Measurements from ENCODE around the gene SGMS1. TPM values are rescaled to one million over a fixed set of nuclear protein-coding genes. Genes with fewer than 3 reads are reported as not detected.

SGMS1 gene
- total RNA-seq, 1 experiment from 2014 or later, result 20.4 TPM

DNA sequence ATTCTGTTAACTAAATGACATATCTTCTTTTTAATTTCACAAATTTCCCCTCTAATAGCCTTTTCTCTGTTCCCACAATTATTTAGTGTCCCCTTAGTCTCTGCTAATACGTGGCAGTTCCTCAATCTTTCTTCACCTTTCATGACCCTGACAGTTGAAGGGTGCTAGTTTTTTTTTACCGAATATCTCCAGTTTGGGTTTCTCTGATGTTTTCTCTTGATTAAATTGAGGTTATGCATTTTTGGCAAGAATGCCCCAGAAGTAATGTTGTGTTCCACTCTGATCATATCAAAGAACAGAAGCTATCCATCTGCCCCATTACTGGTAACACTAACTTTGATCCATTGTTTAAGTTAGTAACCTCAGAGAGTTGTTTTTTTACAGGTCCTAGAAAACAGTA, 238.9 kb downstream of the SGMS1 start:
- Histone ChIP-seq H4K8ac (replicated peaks; ENCODE audit: insufficient read length, low read depth, low read length) (no peak overlapping the region), H3K4me2 (ENCODE audit: insufficient read depth, insufficient read length, low read length) (no peak overlapping the region), H2AK5ac (ENCODE audit: insufficient read length, low read length) (no peak overlapping the region), H2BK120ac (ENCODE audit: low read depth, low read length, poor library complexity, severe bottlenecking) (no peak overlapping the region), H3K4ac (ENCODE audit: low read depth, low read length) (no peak overlapping the region), H3K14ac (ENCODE audit: insufficient read depth, low read length) (no peak overlapping the region), H3K9me3 (ENCODE audit: control insufficient read depth, low read depth, low read length) (no peaks in the 10 kb centered on the region), H2BK5ac (ENCODE audit: insufficient read length, low read length) (no peak overlapping the region), H3T11ph (ENCODE audit: low read length) (no peak overlapping the region), H3K23me2 (ENCODE audit: insufficient read length, low read depth, low read length, poor library complexity, severe bottlenecking) (no peaks in the 10 kb centered on the region), H2BK15ac (ENCODE audit: low read depth, low read length) (no peak overlapping the region), H3K9ac (ENCODE audit: extremely low read depth, insufficient read length, low read length) (no peak overlapping the region), H3K27me3 (ENCODE audit: insufficient read depth, low read length) (no peaks in the 10 kb centered on the region), H3K27ac (ENCODE audit: insufficient read length, low read depth, low read length) (no peak overlapping the region), H3K4me1 (ENCODE audit: insufficient read depth, low read length) (no peaks in the 10 kb centered on the region), H2AFZ (ENCODE audit: low read length) (no peak overlapping the region), H3K79me1 (ENCODE audit: insufficient read depth, low read depth, low read length, poor library complexity, severe bottlenecking) (no peaks in the 10 kb centered on the region), H4K91ac (ENCODE audit: insufficient read length, low read depth, low read length) (no peak overlapping the region), H4K5ac (ENCODE audit: insufficient read length, low read depth, low read length) (no peak overlapping the region), H2BK20ac (ENCODE audit: low read depth, low read length, poor library complexity, severe bottlenecking) (no peak overlapping the region), H3K56ac (ENCODE audit: insufficient read length, low read depth, low read length) (no peak overlapping the region), H4K20me1 (ENCODE audit: control insufficient read depth, insufficient read depth, insufficient read length) (no peaks in the 10 kb centered on the region), H3K23ac (ENCODE audit: insufficient read length, low read depth, low read length) (no peak overlapping the region), H3K79me2 (ENCODE audit: insufficient read depth, low read length) (no peaks in the 10 kb centered on the region), H3K18ac (ENCODE audit: insufficient read length, low read depth, low read length) (no peak overlapping the region), H2BK12ac (ENCODE audit: insufficient read length, low read depth, low read length) (no peak overlapping the region)
- Mint-ChIP-seq H3K27me3 (ENCODE audit: low read depth) (no peaks in the 10 kb centered on the region), H3K36me3 (ENCODE audit: insufficient read depth in 1 of 3, low read depth in 3 of 3) (no peaks in the 10 kb centered on the region), H3K4me1 (peaks cover 26 to 36% of the 10 kb centered on the region in 2 experiments), H3K9me3 (no peaks in the 10 kb centered on the region), H3K27ac (no peak overlapping the region; a peak in 1 of 7 replicates), H3K4me3 (no peak overlapping the region)
- DNase-seq, result no peak
- TF ChIP-seq, protein P1, sequence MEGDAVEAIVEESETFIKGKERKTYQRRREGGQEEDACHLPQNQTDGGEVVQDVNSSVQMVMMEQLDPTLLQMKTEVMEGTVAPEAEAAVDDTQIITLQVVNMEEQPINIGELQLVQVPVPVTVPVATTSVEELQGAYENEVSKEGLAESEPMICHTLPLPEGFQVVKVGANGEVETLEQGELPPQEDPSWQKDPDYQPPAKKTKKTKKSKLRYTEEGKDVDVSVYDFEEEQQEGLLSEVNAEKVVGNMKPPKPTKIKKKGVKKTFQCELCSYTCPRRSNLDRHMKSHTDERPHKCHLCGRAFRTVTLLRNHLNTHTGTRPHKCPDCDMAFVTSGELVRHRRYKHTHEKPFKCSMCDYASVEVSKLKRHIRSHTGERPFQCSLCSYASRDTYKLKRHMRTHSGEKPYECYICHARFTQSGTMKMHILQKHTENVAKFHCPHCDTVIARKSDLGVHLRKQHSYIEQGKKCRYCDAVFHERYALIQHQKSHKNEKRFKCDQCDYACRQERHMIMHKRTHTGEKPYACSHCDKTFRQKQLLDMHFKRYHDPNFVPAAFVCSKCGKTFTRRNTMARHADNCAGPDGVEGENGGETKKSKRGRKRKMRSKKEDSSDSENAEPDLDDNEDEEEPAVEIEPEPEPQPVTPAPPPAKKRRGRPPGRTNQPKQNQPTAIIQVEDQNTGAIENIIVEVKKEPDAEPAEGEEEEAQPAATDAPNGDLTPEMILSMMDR (conservative IDR thresholded peaks at IDR 0.05), result no peak
- no CpG with 5 or more reads among the region's 2 CpGs for WGBS (ENCODE audit: extremely low coverage, insufficient read length, low lambda C conversion rate)
